ENCODE results near the gene IFI27. TPM values are rescaled to one million over a fixed set of nuclear protein-coding genes. Genes with fewer than 3 reads are reported as not detected.

IFI27 gene
- total RNA-seq, 1 donor from 2014 or later: not detected

DNA sequence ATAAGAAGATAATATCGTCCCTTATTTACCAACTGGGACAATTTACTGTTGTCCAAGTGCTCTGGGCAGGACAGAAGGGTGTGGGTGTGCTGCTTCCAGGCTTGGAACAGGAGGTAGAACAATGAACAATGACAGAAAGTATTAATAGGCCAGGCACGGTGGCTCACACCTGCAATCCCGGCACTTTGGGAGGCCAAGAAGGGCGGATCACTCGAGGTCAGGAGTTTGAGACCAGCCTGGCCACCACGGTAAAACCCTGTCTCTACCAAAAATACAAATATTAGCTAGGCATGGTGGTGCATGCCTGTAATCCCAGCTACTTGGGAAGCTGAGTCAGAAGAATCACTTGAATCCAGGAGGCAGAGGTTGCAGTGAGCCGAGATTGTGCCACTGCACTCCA, 2.5 kb downstream of the IFI27 start:
- TF ChIP-seq, protein P1, sequence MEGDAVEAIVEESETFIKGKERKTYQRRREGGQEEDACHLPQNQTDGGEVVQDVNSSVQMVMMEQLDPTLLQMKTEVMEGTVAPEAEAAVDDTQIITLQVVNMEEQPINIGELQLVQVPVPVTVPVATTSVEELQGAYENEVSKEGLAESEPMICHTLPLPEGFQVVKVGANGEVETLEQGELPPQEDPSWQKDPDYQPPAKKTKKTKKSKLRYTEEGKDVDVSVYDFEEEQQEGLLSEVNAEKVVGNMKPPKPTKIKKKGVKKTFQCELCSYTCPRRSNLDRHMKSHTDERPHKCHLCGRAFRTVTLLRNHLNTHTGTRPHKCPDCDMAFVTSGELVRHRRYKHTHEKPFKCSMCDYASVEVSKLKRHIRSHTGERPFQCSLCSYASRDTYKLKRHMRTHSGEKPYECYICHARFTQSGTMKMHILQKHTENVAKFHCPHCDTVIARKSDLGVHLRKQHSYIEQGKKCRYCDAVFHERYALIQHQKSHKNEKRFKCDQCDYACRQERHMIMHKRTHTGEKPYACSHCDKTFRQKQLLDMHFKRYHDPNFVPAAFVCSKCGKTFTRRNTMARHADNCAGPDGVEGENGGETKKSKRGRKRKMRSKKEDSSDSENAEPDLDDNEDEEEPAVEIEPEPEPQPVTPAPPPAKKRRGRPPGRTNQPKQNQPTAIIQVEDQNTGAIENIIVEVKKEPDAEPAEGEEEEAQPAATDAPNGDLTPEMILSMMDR (conservative IDR thresholded peaks at IDR 0.05; ENCODE audit: low read depth, low read length): no peak
- no peak overlapping the region for H3K4me3 ChIP-seq (ENCODE audit: low read depth, low read length)
- no peak for DNase-seq (ENCODE audit: low read depth)

DNA sequence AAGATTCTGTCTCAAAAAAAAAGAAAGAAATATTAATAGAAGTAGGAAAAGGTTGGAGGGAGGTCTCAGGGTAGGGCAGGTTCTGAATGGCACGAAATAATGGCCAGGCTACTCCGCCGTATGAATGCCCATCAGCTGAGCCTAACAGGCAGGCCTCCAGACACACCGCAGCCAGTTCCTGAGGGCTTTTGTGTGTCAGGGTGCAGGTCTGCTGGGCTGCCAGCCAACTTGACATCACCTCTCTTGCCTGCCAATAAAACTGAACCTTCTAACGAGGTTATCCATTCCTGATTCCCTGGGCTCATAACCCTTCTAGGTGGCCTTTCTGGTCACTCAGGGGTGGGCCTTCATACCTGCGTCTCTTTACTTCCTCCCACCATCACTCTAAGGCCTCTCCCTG, 3.0 kb downstream of the IFI27 start:
- TF ChIP-seq, protein P1 (conservative IDR thresholded peaks at IDR 0.05; ENCODE audit: low read depth, low read length): no peak
- no peak for DNase-seq (ENCODE audit: low read depth)
- no peak overlapping the region for H3K4me3 ChIP-seq (ENCODE audit: low read depth, low read length)

DNA sequence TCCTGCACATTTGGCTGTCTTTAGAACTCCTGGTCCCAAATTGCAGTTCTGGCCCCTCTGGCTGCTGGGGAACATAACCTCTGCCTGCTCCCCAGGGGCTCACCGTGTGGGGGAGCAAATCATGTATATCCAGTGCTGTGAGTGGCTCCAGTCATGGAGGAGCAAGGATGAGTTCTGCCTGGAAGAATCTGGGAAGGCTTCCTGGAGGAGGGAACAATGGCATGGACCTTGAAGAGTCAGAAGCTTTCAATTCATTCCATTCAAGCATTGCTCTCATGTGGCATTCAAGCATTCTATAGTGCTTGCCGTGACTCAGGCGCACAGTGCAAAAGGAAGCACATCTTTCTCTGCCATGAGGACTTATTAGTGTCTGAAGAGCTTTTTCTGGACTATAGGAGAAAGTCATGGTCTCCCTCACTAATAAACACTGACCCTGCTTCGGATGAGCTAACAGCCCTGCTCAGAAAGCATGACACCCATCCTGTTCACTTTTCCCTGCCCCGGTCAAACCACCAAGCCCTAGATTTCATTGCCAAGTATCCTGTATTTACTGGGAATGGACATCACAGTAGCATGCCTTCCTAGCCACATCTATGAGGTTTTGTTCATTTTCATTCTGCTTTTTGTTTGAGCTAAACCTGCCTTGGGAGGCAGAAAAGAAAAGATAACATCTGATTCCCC, 3.5 kb downstream of the IFI27 start:
- DNase-seq (ENCODE audit: low read depth): no peak
- TF ChIP-seq, protein P1 (conservative IDR thresholded peaks at IDR 0.05; ENCODE audit: low read depth, low read length): no peak
- no peak overlapping the region for H3K4me3 ChIP-seq (ENCODE audit: low read depth, low read length)

DNA sequence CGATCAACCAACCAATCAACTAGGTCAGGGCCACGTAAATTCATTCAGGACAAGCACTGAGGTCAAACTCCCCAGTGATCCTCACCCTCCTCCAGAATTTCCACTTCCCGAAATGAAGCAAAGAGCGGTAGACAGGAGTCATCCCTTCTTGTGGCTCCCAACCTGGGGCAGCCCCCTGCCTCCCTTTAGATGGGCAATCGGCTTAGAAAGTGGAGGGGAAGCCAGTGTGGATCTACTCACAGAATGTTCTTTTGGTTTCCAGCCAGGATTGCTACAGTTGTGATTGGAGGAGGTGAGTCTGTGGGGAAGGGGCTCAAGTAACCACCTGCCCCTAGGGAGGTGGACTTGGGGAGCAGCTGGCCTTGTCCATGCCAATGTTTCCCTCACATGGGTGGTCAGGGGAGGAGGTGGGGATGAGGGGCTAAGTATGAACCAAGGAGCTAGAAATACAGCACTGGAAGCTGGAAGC, 4.1 kb downstream of the IFI27 start:
- no peak overlapping the region for H3K4me3 ChIP-seq (ENCODE audit: low read depth, low read length)
- DNase-seq (ENCODE audit: low read depth): no peak
- TF ChIP-seq, protein P1 (conservative IDR thresholded peaks at IDR 0.05; ENCODE audit: low read depth, low read length): no peak

DNA sequence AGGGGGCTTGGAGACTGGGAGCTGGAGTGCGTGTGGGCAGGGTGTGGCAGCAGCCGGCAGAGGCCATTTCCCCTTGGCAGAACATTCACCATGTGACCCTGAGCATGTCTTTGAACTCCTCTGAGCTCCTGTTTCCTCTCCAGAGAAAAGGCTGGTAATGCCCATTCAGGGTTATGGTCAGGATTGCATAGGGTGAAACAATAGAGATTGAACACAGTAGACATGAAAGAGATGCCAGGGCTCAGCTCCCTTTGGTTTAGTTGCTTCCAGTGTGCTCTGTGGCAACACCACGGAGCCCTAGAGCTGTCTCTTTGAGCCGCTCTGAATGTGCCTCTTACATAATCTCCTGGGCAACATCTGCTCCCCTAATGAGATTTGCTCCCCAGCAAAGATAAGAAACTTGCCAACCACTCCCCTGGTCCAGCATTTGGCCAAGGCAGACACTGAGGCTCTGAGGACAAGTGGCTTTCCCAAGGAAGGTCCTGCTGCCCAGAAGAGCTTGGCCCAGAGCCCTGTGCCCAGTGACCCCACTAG, 4.6 kb downstream of the IFI27 start:
- DNase-seq (ENCODE audit: low read depth): no peak
- TF ChIP-seq, protein P1 (conservative IDR thresholded peaks at IDR 0.05; ENCODE audit: low read depth, low read length): no peak
- H3K4me3 ChIP-seq (ENCODE audit: low read depth, low read length): no peak overlapping the region

DNA sequence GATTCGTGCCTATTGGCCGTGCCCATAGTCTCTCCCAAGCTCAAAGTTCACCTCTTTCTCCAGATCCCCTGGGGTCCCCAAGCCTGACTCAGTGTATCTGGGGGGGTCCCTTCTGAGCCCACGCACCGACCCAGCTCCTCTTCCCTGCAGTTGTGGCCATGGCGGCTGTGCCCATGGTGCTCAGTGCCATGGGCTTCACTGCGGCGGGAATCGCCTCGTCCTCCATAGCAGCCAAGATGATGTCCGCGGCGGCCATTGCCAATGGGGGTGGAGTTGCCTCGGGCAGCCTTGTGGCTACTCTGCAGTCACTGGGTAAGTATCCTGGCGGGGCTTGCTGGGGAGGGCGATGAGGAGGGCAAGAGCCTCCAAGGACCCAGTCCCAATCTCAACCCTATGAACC, 5.1 kb downstream of the IFI27 start:
- H3K4me3 ChIP-seq (ENCODE audit: low read depth, low read length): no peak overlapping the region
- DNase-seq (ENCODE audit: low read depth): no peak
- TF ChIP-seq, protein P1 (conservative IDR thresholded peaks at IDR 0.05; ENCODE audit: low read depth, low read length): no peak

DNA sequence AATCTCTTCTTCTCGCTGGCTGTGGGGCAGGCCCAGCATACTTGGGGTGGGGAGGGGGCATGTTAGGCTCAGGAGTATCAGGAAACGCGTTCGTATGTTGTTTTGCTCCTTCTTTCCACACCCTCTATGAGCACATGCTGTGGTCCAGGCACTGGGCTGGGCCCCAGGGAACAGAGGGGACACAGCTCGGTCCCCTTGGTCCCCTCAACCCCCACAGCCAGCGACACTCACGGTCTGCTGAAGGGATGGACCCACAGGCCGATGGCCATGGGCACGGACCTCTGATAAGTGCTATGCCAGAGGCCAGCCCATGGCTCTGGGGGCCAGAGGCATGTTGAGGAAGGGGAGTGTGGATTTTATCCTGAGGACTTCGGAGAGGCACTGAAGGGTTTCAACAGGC, 6.2 kb downstream of the IFI27 start:
- no peak for DNase-seq (ENCODE audit: low read depth)
- TF ChIP-seq, protein P1 (conservative IDR thresholded peaks at IDR 0.05; ENCODE audit: low read depth, low read length): no peak
- no peak overlapping the region for H3K4me3 ChIP-seq (ENCODE audit: low read depth, low read length)

Measured in epithelial cell of proximal tubule (primary cell).